ENCODE measurements around the gene PPP6R3. TPM values are rescaled to one million over a fixed set of nuclear protein-coding genes. Genes with fewer than 3 reads are reported as not detected.

PPP6R3 gene
- total and polyA plus RNA-seq, 11 donors = 23.2 to 93.8 (median 81.2) TPM

DNA sequence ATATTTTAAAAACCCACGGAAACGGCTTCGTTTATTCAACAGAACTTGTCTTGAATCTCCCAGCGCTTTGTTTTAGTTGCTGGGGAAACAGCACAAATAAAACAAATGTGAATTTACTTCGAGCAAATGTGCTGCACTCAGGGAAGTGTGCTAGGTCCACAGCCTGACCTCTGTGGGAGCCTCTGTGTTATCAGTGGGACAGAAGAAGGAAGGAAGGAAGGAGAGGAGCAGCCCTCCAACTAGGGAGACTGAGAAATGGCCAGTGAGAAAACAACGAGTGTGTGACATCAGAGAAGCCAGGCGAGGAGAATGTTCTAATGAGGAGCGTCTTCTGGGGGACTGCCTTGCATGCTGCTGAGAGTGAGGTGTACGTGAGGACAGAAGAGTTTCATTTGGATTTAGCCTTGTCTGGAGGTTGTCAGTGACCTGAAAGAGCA is 42.7 kb downstream of the PPP6R3 start:
- Histone ChIP-seq H3K4me1 (peaks cover 3 to 100% (median 92%) of the 10 kb centered on the region in 12 donors), H3K27ac (peak overlapping the region in 2 of 12 donors; percentile 17 to 34), H3K9me3 (no peaks in the 10 kb centered on the region), H3K4me3 (no peak overlapping the region), H3K27me3 (no peaks in the 10 kb centered on the region), H3K36me3 (no peaks in the 10 kb centered on the region)
- ATAC-seq (peak; percentile 16 to 63 (median 52)), DNase-seq (peak in 1 of 5 donors; percentile 13)
- 16 to 30% (median 23%) methylated on average over 9 of the region's 9 CpGs for WGBS, 4 donors
- intact Hi-C loops (cut with DNase I) = no loop called here
- TF ChIP-seq, protein P1, sequence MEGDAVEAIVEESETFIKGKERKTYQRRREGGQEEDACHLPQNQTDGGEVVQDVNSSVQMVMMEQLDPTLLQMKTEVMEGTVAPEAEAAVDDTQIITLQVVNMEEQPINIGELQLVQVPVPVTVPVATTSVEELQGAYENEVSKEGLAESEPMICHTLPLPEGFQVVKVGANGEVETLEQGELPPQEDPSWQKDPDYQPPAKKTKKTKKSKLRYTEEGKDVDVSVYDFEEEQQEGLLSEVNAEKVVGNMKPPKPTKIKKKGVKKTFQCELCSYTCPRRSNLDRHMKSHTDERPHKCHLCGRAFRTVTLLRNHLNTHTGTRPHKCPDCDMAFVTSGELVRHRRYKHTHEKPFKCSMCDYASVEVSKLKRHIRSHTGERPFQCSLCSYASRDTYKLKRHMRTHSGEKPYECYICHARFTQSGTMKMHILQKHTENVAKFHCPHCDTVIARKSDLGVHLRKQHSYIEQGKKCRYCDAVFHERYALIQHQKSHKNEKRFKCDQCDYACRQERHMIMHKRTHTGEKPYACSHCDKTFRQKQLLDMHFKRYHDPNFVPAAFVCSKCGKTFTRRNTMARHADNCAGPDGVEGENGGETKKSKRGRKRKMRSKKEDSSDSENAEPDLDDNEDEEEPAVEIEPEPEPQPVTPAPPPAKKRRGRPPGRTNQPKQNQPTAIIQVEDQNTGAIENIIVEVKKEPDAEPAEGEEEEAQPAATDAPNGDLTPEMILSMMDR (IDR thresholded peaks at IDR 0.05) = no peak
- TF ChIP-seq POLR2A (IDR thresholded peaks at IDR 0.05) = no peak

DNA sequence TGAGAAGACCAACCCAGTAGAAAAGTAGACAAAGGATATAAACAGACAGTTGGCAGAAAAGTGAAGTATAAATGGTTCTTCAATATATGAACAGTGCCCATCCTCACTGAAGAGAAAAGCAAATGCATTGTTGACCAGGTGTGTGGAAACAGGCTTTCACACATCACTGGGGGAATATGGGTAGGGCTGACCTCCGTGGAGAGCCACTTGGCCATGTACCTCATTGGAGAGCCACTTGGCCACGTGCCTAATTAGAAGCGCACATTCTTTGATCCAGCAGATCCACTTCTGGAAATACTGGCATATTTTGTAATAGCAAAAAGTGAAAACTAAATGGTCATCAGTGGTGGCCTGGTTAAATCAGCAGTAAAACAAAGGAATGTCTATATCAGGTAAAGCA is 43.2 kb downstream of the PPP6R3 start:
- DNase-seq (no peak), ATAC-seq (no peak)
- TF ChIP-seq, protein P1 (IDR thresholded peaks at IDR 0.05) = no peak
- TF ChIP-seq POLR2A (IDR thresholded peaks at IDR 0.05) = no peak
- Histone ChIP-seq H3K27me3 (no peaks in the 10 kb centered on the region), H3K9me3 (no peaks in the 10 kb centered on the region), H3K4me1 (peaks cover 0 to 100% (median 88%) of the 10 kb centered on the region in 12 donors), H3K27ac (peak overlapping the region in 1 of 12 donors; percentile 34), H3K4me3 (no peak overlapping the region), H3K36me3 (no peaks in the 10 kb centered on the region)
- intact Hi-C loops (cut with DNase I) = no loop called here
- 33 to 47% (median 40%) methylated on average over 3 of the region's 3 CpGs for WGBS, 4 donors

GRCh38 chr11:68504432-68505066 is 44.0 kb downstream of the PPP6R3 start:
- no peaks in the 10 kb centered on the region for H3K27me3 ChIP-seq
- H3K4me3 ChIP-seq = no peak overlapping the region
- intact Hi-C loops (cut with DNase I) = loop anchor here in 3 of 10 donors (5.0 kb wide), 3 partner anchors 32 to 42 kb away; partner anchors contain the start of gene PPP6R3 (in 1 of the 3)
- no peaks in the 10 kb centered on the region for H3K9me3 ChIP-seq
- TF ChIP-seq POLR2A (IDR thresholded peaks at IDR 0.05) = no peak
- TF ChIP-seq, protein P1 (IDR thresholded peaks at IDR 0.05) = no peak
- DNase-seq = no peak
- no peak for ATAC-seq
- peak overlapping the region in 1 of 12 donors; percentile 15 for H3K27ac ChIP-seq
- 58 to 68% (median 65%) methylated on average over 6 of the region's 6 CpGs for WGBS, 4 donors
- H3K4me1 ChIP-seq = peaks cover 0 to 100% (median 88%) of the 10 kb centered on the region in 12 donors
- no peaks in the 10 kb centered on the region for H3K36me3 ChIP-seq

DNA sequence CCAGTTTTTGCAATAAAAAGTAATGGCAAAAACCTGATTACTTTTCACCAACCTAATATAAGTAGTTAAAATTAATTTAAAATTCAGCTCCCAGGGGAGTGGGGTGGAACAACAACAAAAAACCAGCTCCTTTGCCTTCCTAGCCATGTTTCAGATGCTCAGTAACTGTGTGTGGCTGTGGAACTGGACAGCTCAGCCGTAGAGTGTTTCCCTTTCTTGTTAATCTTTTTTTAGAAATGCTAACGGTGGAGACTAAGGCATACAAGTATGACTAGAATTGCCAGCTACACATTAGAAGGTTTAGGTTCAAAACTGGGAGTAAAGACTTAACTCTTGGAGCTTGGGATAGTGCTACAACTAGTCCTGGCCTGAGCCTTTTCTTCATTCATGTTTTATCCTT is 45.0 kb downstream of the PPP6R3 start:
- ATAC-seq = peak in 3 of 4 donors; percentile 52 to 61 (median 59)
- Histone ChIP-seq H3K4me3 (no peak overlapping the region), H3K27me3 (no peaks in the 10 kb centered on the region), H3K4me1 (peaks cover 0 to 92% (median 82%) of the 10 kb centered on the region in 12 donors), H3K36me3 (peaks cover 0 to 6% (median 0%) of the 10 kb centered on the region in 9 donors), H3K27ac (peak overlapping the region in 1 of 12 donors; percentile 3), H3K9me3 (no peaks in the 10 kb centered on the region)
- intact Hi-C loops (cut with DNase I) = loop anchor here in 3 of 10 donors (5.0 kb wide), 3 partner anchors 33 to 43 kb away; partner anchors contain the start of gene PPP6R3 (in 1 of the 3)
- DNase-seq = no peak
- 0 to 6% (median 2%) methylated on average over 2 of the region's 2 CpGs for WGBS, 4 donors
- TF ChIP-seq, protein P1 (IDR thresholded peaks at IDR 0.05) = no peak
- TF ChIP-seq POLR2A (IDR thresholded peaks at IDR 0.05) = no peak

All from heart left ventricle (tissue), 16 donors.